GM23338 (cell line): Measurements from ENCODE around the gene ST6GALNAC3. TPM values are rescaled to one million over a fixed set of nuclear protein-coding genes. Genes with fewer than 3 reads are reported as not detected.

Experiments used
- ATAC-seq: fragments of 200-7000 bp; cut with Tn5 transposase; 3 replicates; pipeline ENCODE4 v1.9.1; 2020
- DNase-seq: peaks from one replicate; pipeline ENCODE4 v3.0.0-alpha.2; 2015; ENCODE audit warnings: low spot score
- H2AFZ ChIP-seq: fragments of 200-600 bp; sonication (generic); 2 replicates; pipeline ENCODE4 v1.8.0; 2016; ENCODE audit warnings: antibody characterized with exemption, mild to moderate bottlenecking, moderate library complexity
- H3F3A ChIP-seq: fragments of 200-600 bp; sonication (generic); replicated peaks from 2 replicates; pipeline ENCODE4 v1.8.0; 2017; ENCODE audit warnings: antibody characterized with exemption, mixed run types, low read depth
- H3K27ac ChIP-seq: fragments of 200-600 bp; sonication (generic); 2 replicates; pipeline ENCODE4 v1.6.1; 2016; ENCODE audit warnings: low read depth
- H3K27me3 ChIP-seq: fragments of 200-600 bp; sonication (generic); 2 replicates; pipeline ENCODE4 v1.8.0; 2016; ENCODE audit warnings: mild to moderate bottlenecking, mixed run types, moderate library complexity; ENCODE audit not compliant: insufficient read depth
- H3K36me3 ChIP-seq: fragments of 200-600 bp; sonication (generic); 2 replicates; pipeline ENCODE4 v1.8.0; 2016; ENCODE audit warnings: mild to moderate bottlenecking; ENCODE audit not compliant: insufficient read depth
- H3K4me1 ChIP-seq: fragments of 200-600 bp; sonication (generic); 2 replicates; pipeline ENCODE4 v1.8.0; 2016; ENCODE audit warnings: mild to moderate bottlenecking, moderate library complexity; ENCODE audit not compliant: insufficient read depth
- H3K4me2 ChIP-seq: fragments of 200-600 bp; sonication (generic); 2 replicates; pipeline ENCODE4 v1.7.1; 2017; ENCODE audit warnings: mixed run types
- H3K4me3 ChIP-seq: fragments of 200-600 bp; sonication (generic); 2 replicates; pipeline ENCODE4 v1.6.1; 2016; ENCODE audit warnings: mixed run types
- H3K79me2 ChIP-seq: fragments of 200-600 bp; sonication (generic); replicated peaks from 2 replicates; pipeline ENCODE4 v1.8.0; 2017; ENCODE audit warnings: mild to moderate bottlenecking; ENCODE audit not compliant: insufficient read depth
- H3K9me2 ChIP-seq: fragments of 200-600 bp; sonication (generic); 2 replicates; pipeline ENCODE4 v1.8.0; 2017; ENCODE audit not compliant: insufficient read depth
- H4K20me1 ChIP-seq: fragments of 200-600 bp; sonication (generic); replicated peaks from 2 replicates; pipeline ENCODE4 v1.8.0; 2017; ENCODE audit warnings: mild to moderate bottlenecking; ENCODE audit not compliant: insufficient read depth
- H3K27ac Mint-ChIP-seq: 2 replicates; pipeline ENCODE4 v1.8.0; 2020; ENCODE audit warnings: inconsistent platforms, mild to moderate bottlenecking, moderate library complexity, mixed read lengths
- H3K27me3 Mint-ChIP-seq: 3 replicates; pipeline ENCODE4 v1.8.0; 2022; ENCODE audit warnings: low read depth, mild to moderate bottlenecking, moderate library complexity, mixed read lengths, inconsistent platforms; ENCODE audit not compliant: insufficient read depth, poor library complexity
- H3K36me3 Mint-ChIP-seq: 3 replicates; pipeline ENCODE4 v1.8.0; 2021; ENCODE audit warnings: low read depth, mild to moderate bottlenecking, inconsistent platforms, moderate library complexity, mixed read lengths
- H3K4me1 Mint-ChIP-seq: 3 replicates; pipeline ENCODE4 v1.8.0; 2020; ENCODE audit warnings: mild to moderate bottlenecking, inconsistent platforms, mixed read lengths
- H3K4me3 Mint-ChIP-seq: 3 replicates; pipeline ENCODE4 v1.8.0; 2021; ENCODE audit warnings: moderate library complexity, mild to moderate bottlenecking, inconsistent platforms, mixed read lengths
- H3K9me3 Mint-ChIP-seq: 3 replicates; pipeline ENCODE4 v1.8.0; 2020; ENCODE audit warnings: moderate library complexity, mild to moderate bottlenecking, inconsistent platforms, mixed read lengths
- CREB1 ChIP-seq: fragments of 250-450 bp; sonication (Bioruptor Pico); IDR thresholded peaks from 2 replicates; pipeline ENCODE4 v1.5.0; 2020; ENCODE audit warnings: low read depth, mild to moderate bottlenecking, moderate library complexity
- CTCF ChIP-seq, 2 experiments: fragments of 200-600 bp in 1 of 2; sonication (generic) in 1 of 2; conservative IDR thresholded peaks; 2 replicates each; pipeline versions ENCODE4 v1.5.1 to v1.6.1; 2016 to 2017; ENCODE audit warnings: antibody characterized with exemption in 2 of 2, low read depth in 2 of 2, mild to moderate bottlenecking in 2 of 2, moderate library complexity in 1 of 2
- EZH2 ChIP-seq: fragments of 200-600 bp; sonication (generic); IDR thresholded peaks from one replicate; pipeline ENCODE4 v1.8.0; 2017; ENCODE audit warnings: antibody characterized with exemption, mild to moderate bottlenecking, low read depth; ENCODE audit not compliant: unreplicated experiment
- EZH2phosphoT487 ChIP-seq: fragments of 200-600 bp; sonication (generic); IDR thresholded peaks from one replicate; pipeline ENCODE4 v1.8.1; 2018; ENCODE audit warnings: antibody characterized with exemption; ENCODE audit not compliant: unreplicated experiment
- JUNB ChIP-seq: IDR thresholded peaks from one replicate; pipeline ENCODE4 v1.6.1; 2016; ENCODE audit warnings: antibody characterized with exemption; ENCODE audit not compliant: unreplicated experiment
- NANOG ChIP-seq: IDR thresholded peaks from 2 replicates; pipeline ENCODE4 v1.6.1; 2016; ENCODE audit warnings: antibody characterized with exemption, borderline replicate concordance
- POLR2AphosphoS5 ChIP-seq: IDR thresholded peaks from 2 replicates; pipeline ENCODE4 v1.6.1; 2016; ENCODE audit warnings: antibody characterized with exemption, low read depth
- STAT1 ChIP-seq: IDR thresholded peaks from one replicate; pipeline ENCODE4 v1.6.1; 2016; ENCODE audit warnings: antibody characterized with exemption; ENCODE audit not compliant: unreplicated experiment
- ZNF114 ChIP-seq: fragments of 250-450 bp; sonication (Bioruptor Pico); IDR thresholded peaks from 2 replicates; pipeline ENCODE4 v1.5.0; 2020; ENCODE audit warnings: mild to moderate bottlenecking, moderate library complexity
- ZNF331 ChIP-seq: fragments of 250-450 bp; sonication (Bioruptor Pico); IDR thresholded peaks from 2 replicates; pipeline ENCODE4 v1.5.0; 2020; ENCODE audit warnings: low read depth, mild to moderate bottlenecking, moderate library complexity
- polyA plus RNA-seq: library from polyadenylated mRNA; unstranded; fragments of >200 nt; fragmentation: Nextera tagmentation; extraction: Ambion mirVana; gene quantifications from 2 replicates; pipeline ENCODE4 v1.2.1, GENCODE V29; 2016
- total RNA-seq: library from RNA; depleted of rRNA; stranded (reverse); fragments of >200 nt; shearing (Covaris generic); gene quantifications from 2 replicates; pipeline ENCODE4 v1.2.3, GENCODE V29; 2014
- TF ChIP-seq, protein P1 (sequence below): IDR thresholded peaks from one replicate; pipeline ENCODE4 v1.6.1; 2018; ENCODE audit warnings: antibody characterized with exemption; ENCODE audit not compliant: unreplicated experiment
- TF ChIP-seq, protein P2 (sequence below): IDR thresholded peaks from 2 replicates; pipeline ENCODE4 v1.6.1; 2016; ENCODE audit warnings: antibody characterized with exemption
- TF ChIP-seq, protein P3 (sequence below): fragments of 250-450 bp; sonication (Bioruptor Pico); IDR thresholded peaks from 2 replicates; pipeline ENCODE4 v1.5.0; 2020; ENCODE audit warnings: mild to moderate bottlenecking, moderate library complexity

Gene ST6GALNAC3
- total and polyA plus RNA-seq, 2 experiments from 2014 or later = 4.7 to 11.6 TPM

DNA sequence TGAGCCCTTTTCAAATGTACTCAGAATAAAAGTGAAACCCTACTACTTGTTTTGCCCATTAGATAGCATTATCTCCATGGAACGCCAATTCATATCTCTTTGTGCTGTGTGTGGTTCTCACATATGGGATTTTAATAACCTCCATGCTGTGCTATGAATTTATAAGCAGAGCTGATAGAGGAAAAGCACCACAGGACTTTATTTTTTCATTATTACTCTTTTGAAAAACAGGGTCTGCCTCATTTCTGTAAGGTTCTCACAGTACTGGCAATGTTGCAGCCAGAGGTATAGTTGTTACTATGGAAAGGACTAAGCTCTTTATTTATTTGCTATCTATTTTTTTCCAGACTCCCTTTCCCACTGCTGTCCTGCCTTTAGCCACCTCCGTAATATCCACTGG is 313.7 kb downstream of the ST6GALNAC3 start:
- no peaks in the 10 kb centered on the region for H3K27me3 ChIP-seq
- TF ChIP-seq, protein P1, sequence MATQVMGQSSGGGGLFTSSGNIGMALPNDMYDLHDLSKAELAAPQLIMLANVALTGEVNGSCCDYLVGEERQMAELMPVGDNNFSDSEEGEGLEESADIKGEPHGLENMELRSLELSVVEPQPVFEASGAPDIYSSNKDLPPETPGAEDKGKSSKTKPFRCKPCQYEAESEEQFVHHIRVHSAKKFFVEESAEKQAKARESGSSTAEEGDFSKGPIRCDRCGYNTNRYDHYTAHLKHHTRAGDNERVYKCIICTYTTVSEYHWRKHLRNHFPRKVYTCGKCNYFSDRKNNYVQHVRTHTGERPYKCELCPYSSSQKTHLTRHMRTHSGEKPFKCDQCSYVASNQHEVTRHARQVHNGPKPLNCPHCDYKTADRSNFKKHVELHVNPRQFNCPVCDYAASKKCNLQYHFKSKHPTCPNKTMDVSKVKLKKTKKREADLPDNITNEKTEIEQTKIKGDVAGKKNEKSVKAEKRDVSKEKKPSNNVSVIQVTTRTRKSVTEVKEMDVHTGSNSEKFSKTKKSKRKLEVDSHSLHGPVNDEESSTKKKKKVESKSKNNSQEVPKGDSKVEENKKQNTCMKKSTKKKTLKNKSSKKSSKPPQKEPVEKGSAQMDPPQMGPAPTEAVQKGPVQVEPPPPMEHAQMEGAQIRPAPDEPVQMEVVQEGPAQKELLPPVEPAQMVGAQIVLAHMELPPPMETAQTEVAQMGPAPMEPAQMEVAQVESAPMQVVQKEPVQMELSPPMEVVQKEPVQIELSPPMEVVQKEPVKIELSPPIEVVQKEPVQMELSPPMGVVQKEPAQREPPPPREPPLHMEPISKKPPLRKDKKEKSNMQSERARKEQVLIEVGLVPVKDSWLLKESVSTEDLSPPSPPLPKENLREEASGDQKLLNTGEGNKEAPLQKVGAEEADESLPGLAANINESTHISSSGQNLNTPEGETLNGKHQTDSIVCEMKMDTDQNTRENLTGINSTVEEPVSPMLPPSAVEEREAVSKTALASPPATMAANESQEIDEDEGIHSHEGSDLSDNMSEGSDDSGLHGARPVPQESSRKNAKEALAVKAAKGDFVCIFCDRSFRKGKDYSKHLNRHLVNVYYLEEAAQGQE = no peak
- no peak for TF ChIP-seq NANOG
- TF ChIP-seq POLR2AphosphoS5 = no peak
- TF ChIP-seq EZH2 = no peak
- no peak for TF ChIP-seq CREB1
- TF ChIP-seq ZNF331 = no peak
- TF ChIP-seq, protein P2, sequence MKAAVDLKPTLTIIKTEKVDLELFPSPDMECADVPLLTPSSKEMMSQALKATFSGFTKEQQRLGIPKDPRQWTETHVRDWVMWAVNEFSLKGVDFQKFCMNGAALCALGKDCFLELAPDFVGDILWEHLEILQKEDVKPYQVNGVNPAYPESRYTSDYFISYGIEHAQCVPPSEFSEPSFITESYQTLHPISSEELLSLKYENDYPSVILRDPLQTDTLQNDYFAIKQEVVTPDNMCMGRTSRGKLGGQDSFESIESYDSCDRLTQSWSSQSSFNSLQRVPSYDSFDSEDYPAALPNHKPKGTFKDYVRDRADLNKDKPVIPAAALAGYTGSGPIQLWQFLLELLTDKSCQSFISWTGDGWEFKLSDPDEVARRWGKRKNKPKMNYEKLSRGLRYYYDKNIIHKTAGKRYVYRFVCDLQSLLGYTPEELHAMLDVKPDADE = no peak
- no peak for TF ChIP-seq EZH2phosphoT487
- TF ChIP-seq JUNB = no peak
- no peak for TF ChIP-seq CTCF (conservative IDR thresholded peaks at IDR 0.05; ENCODE audit: low read depth in 2 of 2)
- TF ChIP-seq, protein P3, sequence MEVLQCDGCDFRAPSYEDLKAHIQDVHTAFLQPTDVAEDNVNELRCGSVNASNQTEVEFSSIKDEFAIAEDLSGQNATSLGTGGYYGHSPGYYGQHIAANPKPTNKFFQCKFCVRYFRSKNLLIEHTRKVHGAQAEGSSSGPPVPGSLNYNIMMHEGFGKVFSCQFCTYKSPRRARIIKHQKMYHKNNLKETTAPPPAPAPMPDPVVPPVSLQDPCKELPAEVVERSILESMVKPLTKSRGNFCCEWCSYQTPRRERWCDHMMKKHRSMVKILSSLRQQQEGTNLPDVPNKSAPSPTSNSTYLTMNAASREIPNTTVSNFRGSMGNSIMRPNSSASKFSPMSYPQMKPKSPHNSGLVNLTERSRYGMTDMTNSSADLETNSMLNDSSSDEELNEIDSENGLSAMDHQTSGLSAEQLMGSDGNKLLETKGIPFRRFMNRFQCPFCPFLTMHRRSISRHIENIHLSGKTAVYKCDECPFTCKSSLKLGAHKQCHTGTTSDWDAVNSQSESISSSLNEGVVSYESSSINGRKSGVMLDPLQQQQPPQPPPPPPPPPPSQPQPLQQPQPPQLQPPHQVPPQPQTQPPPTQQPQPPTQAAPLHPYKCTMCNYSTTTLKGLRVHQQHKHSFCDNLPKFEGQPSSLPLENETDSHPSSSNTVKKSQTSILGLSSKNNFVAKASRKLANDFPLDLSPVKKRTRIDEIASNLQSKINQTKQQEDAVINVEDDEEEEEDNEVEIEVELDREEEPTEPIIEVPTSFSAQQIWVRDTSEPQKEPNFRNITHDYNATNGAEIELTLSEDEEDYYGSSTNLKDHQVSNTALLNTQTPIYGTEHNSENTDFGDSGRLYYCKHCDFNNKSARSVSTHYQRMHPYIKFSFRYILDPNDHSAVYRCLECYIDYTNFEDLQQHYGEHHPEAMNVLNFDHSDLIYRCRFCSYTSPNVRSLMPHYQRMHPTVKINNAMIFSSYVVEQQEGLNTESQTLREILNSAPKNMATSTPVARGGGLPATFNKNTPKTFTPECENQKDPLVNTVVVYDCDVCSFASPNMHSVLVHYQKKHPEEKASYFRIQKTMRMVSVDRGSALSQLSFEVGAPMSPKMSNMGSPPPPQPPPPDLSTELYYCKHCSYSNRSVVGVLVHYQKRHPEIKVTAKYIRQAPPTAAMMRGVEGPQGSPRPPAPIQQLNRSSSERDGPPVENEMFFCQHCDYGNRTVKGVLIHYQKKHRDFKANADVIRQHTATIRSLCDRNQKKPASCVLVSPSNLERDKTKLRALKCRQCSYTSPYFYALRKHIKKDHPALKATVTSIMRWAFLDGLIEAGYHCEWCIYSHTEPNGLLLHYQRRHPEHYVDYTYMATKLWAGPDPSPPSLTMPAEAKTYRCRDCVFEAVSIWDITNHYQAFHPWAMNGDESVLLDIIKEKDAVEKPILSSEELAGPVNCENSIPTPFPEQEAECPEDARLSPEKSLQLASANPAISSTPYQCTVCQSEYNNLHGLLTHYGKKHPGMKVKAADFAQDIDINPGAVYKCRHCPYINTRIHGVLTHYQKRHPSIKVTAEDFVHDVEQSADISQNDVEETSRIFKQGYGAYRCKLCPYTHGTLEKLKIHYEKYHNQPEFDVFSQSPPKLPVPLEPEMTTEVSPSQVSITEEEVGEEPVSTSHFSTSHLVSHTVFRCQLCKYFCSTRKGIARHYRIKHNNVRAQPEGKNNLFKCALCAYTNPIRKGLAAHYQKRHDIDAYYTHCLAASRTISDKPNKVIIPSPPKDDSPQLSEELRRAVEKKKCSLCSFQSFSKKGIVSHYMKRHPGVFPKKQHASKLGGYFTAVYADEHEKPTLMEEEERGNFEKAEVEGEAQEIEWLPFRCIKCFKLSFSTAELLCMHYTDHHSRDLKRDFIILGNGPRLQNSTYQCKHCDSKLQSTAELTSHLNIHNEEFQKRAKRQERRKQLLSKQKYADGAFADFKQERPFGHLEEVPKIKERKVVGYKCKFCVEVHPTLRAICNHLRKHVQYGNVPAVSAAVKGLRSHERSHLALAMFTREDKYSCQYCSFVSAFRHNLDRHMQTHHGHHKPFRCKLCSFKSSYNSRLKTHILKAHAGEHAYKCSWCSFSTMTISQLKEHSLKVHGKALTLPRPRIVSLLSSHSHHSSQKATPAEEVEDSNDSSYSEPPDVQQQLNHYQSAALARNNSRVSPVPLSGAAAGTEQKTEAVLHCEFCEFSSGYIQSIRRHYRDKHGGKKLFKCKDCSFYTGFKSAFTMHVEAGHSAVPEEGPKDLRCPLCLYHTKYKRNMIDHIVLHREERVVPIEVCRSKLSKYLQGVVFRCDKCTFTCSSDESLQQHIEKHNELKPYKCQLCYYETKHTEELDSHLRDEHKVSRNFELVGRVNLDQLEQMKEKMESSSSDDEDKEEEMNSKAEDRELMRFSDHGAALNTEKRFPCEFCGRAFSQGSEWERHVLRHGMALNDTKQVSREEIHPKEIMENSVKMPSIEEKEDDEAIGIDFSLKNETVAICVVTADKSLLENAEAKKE (CRISPR knock-in tag) = no peak
- no peak for TF ChIP-seq STAT1
- no peak for TF ChIP-seq ZNF114 (CRISPR knock-in tag)
- no peak overlapping the region for H3K27ac ChIP-seq
- ATAC-seq = no peak
- no peaks in the 10 kb centered on the region for H3K9me3 Mint-ChIP-seq
- no peaks in the 10 kb centered on the region for H3K79me2 ChIP-seq
- no peak for DNase-seq
- no peak overlapping the region for H3K4me3 Mint-ChIP-seq
- no peak overlapping the region for H3K4me3 ChIP-seq
- peaks cover 5% of the 10 kb centered on the region; the same call in 2 of the 3 replicates for H3K4me1 Mint-ChIP-seq
- no peaks in the 10 kb centered on the region for H4K20me1 ChIP-seq
- no peak overlapping the region for H3K4me2 ChIP-seq
- no peaks in the 10 kb centered on the region for H3K36me3 ChIP-seq
- H3K9me2 ChIP-seq = no peaks in the 10 kb centered on the region
- no peak overlapping the region for H3K27ac Mint-ChIP-seq
- no peaks in the 10 kb centered on the region for H3F3A ChIP-seq
- H2AFZ ChIP-seq = no peak overlapping the region
- peaks cover 4% of the 10 kb centered on the region; the same call in 1 of the 3 replicates for H3K36me3 Mint-ChIP-seq
- H3K4me1 ChIP-seq = peaks cover 11% of the 10 kb centered on the region
- H3K27me3 Mint-ChIP-seq = no peaks in the 10 kb centered on the region
